AG20443 (cell line): ENCODE data around the gene DAB2IP.

ENCODE experiments used
- DNase-seq: peaks from one replicate; pipeline ENCODE4 v3.0.0; 2012; ENCODE audit warnings: low spot score, mixed read lengths

DAB2IP gene

GRCh38 chr9:121685146-121685794 is 33.8 kb downstream of the DAB2IP start:
- DNase-seq = no peak

DNA sequence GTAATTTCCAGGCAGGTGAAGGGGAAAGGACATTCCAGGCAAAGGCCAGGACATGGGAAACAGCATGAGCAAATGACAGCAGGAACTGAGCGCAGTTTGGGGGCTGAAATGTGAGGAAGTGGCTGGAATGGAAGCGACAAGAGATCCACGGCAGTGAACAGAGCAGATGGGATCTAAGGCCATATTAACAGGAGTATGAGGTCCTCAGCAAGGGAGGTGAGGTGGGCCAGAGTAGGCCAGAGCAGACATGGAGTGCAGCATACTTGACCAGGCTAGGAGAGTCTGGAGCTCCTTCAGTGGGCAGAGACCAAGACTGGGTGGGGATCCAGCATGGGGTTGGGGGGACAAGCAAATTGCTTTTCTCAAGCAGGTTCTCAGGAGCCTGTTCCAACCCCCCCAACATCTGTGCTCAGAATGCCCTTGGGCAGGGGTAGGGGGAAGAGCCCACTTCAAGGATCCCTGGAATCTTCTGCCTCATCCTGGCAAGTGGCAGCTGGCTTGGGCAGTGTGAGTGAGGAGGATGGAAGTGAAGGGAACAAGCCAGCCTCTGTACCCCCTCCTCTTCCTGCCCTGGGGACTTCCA is 34.5 kb downstream of the DAB2IP start:
- no peak for DNase-seq

DNA sequence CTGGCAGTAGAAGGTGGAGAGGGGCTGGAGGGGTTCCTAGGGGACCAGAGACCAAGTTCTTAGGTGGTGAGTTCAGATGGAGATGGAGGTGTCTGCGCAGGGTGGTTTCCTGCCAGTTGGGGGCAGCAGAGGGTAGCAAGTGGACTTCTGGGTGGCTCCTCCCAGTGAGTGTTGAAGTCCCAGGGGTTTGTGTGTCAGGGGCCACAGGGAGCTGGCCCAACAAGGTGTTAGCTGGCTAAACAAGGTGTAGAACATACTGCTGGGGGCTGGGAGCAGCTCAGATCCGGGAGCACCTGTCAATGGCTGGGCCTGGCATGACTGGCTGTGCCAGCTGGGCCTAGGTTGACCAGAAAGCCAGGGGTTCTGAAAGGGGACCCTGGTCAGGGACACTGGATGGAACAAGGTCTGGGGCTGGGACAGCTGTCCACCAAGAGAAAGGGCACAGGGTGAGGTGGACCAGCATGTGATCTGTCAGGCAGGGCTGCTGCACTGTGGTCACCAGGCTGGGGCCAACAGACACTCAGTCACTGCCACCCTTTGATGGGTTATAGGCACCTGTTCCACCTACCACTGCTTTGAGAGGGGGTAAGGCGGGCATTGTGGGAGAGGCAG is 35.6 kb downstream of the DAB2IP start:
- DNase-seq = peak; percentile 87

DNA sequence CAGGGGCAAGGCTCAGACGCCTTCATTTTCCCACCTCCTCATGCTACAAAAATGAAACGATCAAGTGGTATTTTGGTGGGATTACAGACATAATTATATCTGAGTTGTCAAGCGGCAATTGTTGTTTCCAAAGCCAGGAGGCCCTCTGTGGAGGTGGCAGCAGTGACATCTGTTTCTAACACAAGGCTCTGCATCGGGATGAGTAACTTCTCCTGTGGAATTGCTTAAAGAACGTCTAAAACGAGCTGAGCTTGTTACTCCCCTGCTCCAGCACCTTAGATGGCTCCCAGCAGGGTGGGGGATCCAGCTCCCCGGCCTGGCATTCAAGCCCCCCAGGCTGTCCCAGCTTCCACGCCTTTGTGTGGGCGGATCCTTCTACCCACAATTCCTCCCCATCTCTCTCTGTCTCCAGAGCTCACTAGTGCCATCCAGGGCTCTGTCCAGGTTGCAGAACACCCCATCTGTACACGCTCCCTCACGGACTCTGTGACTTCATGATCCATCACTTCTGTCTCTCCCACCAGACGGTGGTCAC is 36.8 kb downstream of the DAB2IP start:
- no peak for DNase-seq

DNA sequence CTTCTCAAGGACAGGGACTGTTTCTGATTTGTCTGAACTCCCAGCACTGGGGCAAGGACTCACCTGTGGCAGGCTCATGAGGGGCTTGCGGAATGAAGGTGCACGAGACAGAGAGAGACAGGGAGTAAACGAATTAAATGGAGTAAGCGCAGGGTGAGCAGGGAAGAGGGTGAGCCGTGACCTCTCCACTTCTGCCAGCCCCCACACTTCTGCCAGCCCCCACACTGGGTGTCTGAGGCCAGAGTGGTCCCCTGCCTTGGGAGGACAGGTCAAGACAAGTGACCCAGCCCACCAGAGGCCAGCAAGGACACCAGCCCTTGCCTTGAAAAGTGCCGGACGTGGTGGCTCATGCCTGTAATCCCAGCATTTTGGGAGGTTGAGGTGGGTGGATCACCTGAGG is 37.2 kb downstream of the DAB2IP start:
- no peak for DNase-seq

- no peak for DNase-seq
These were observed 38.2 kb downstream of the DAB2IP start for GRCh38 chr9:121689461-121690157.

- peak; percentile 27 for DNase-seq
These were observed 38.9 kb downstream of the DAB2IP start for GRCh38 chr9:121690316-121690715.

DNA sequence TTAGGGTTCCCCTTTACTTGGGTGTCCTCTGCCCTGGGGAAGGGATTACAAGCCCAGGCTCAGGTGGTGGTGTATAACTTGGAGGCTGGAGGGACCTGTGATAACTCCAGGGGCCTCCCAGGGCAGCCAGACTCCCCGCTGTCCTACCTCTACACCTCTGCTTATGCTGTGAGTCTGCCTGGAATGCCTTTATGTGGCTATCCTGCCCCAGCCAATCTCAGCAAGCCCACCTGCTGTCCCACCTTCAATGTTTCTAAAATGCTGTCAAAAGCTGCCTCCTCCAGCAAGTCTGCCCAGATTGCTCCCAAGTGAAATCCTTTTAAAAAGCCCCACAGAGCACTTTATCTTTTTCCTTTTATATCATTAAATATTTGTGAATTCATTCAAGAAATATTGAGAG is 39.3 kb downstream of the DAB2IP start:
- no peak for DNase-seq

- DNase-seq = no peak
These were observed 40.5 kb downstream of the DAB2IP start for GRCh38 chr9:121691890-121692289.

GRCh38 chr9:121692606-121693387 is 41.4 kb downstream of the DAB2IP start:
- peak; percentile 70 for DNase-seq

- DNase-seq = no peak
These were observed 41.9 kb downstream of the DAB2IP start for GRCh38 chr9:121693388-121693670.

- DNase-seq = no peak
These were observed 42.6 kb downstream of the DAB2IP start for GRCh38 chr9:121694001-121694400.

- no peak for DNase-seq
These were observed 43.2 kb downstream of the DAB2IP start for GRCh38 chr9:121694600-121694999.

GRCh38 chr9:121696930-121697329 is 45.5 kb downstream of the DAB2IP start:
- no peak for DNase-seq

GRCh38 chr9:121698627-121699570 is 47.5 kb downstream of the DAB2IP start:
- DNase-seq = peak; percentile 83

- peak; percentile 22 for DNase-seq
These were observed 48.2 kb downstream of the DAB2IP start for GRCh38 chr9:121699571-121700164.

GRCh38 chr9:121700165-121700831 is 48.9 kb downstream of the DAB2IP start:
- DNase-seq = peak; percentile 76

- no peak for DNase-seq
These were observed 49.5 kb downstream of the DAB2IP start for GRCh38 chr9:121700832-121701419.

DNA sequence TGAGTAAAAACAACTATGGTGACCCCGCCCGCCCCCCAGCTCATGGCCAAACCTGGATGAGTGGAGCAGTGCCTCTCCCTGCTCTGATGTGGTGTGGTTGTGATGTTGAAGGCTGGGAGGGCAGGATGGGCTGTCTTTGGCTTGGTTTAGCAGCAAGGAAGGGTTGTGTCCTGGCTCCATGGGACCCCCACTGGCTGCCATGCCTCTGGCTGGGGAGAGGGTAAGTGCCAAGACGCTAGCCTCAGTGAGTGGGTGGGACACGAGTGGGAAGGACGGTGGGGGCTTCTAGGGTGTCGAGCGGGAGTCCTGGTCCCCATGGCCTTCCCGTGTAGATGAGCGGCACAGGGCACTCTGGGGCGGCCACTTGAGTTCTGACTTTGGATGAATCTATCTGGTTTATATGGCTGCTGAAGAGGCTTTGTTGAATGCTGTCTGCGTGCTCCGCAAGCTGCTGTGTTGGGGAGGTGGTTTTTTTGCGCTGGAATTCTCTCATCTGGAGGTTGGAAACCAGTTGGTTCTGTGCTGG is 50.4 kb downstream of the DAB2IP start:
- DNase-seq = no peak
